Embryonic facial prominence (tissue), 1 donor: ENCODE results near the gene ENTPD6.
"Not testable (repeated sequence)": the region's sequence is repeated elsewhere in the genome, so short reads cannot be mapped to it uniquely, and the experiment has no call there.

Experiments used
- DNase-seq: peaks from one replicate; pipeline ENCODE4 v3.0.0-alpha.2; 2016; ENCODE audit errors: extremely low spot score

The ENTPD6 gene

DNA sequence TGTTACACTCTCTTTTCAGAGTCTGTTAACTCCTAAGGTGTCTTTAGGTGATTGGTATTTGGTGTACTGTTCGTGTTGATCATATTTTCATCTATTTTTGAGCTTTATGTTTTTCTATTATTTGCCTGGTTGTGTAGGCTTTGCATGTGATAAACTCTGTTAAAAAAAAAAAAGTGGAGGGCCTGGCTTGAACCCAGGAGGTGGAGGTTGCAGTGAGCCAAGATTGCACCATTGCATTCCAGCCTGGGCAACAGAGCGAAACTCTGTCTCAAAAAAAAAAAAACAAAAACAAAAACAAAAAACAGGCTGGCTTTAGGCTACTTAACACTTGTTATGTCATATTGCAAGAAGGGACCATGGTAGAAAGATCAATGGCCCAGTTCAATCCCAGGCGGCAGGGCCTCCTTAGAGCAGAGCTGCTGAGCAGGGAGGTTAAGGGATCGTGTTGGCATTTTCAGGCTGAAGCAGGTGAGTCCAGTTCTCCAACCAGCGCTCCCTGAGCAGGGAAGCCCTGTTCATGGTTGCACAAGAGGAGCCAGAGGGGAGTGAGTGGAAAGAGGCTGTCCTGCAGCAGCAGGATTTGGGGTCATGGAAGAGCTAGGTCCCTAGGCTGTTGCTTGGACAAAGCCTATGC is 60.8 kb downstream of the ENTPD6 start:
- DNase-seq: no peak

DNA sequence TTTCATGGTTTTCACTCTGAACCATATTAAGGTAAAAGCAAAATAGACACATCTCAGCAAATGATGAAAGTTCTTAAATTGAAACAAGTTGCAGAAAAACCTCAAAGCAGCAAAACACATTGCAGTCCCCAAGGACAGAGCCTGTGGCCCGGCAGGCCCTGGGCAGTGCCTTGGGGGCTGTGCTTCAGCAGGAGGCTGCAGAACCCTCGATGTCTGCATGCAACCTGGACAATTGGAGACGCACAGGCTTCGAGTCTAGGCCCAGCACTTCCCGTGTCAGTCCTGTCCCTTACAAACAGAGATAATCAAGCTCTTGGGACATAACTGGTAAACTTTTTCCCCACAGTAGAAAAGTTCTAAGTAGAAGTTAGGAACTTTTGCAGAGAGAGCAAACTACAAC is 61.6 kb downstream of the ENTPD6 start:
- no peak for DNase-seq

DNA sequence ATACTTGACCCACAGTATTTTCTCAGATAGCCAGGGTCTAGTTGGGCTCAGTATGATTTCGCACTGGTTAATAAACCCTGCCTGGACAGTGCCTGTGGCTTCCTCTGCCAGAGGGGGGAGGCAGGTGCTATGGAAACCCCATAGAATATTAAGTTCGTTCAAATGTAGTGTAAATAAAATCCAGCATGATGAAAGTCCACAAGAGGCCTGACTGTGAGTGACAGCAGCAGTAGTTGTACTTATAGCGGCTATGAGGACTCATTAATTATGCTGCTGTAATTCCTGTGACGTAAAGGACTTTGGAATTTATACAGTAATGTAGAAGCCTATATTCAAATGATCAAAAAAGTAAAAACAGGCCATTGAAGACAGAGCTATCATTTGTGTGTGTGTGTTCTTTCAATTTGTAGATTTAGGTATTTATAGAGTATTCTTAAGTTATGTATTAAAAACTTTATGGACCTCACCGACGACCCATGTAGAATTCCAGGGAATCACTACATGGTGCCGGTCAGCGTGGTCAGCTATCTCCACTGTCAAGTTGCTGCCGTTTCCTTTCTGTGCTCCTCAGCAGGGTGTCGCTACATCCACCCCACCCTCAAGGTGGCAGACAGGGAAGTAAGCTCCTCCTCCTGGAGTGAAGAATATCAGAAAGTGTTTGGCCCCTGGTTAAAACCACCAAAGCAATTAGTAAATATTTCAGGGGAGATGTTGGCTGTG is 62.4 kb downstream of the ENTPD6 start:
- no peak for DNase-seq

DNA sequence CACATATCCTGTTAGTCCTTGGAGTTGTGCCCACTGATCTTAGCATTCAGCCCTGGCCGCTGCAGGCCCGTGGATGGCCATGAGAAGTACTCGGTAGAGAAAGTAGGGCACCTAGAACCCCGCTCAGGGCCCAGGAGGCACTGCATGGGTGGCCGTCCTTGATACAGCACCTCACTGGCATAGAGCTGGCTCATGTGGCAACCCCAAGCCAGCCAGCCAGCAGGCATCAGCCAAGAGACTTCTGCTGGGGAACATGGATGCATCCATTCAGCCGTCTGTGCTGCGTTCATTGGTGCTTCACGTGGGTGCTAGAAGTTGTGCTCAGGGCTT is 62.9 kb downstream of the ENTPD6 start:
- no peak for DNase-seq

DNA sequence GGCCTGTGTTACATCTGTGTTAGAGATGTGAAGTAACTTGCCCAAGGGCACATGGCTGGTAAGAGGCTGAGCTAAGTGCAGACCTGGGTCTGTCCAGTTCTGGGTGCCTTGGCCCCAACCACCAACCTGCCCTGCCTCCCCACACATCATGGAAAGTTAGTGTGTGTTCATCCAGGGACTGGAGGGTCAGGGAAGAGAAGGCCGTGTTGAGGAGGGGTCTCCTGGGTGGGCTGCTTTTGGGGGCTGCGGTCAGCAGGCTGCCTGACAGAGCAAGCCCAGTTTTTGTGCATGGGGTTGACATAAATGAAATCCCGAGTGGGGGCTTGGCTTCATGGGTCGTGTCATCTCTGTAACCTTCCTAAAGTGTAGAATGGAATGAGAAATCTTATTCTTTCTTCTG is 63.3 kb downstream of the ENTPD6 start:
- no peak for DNase-seq

DNA sequence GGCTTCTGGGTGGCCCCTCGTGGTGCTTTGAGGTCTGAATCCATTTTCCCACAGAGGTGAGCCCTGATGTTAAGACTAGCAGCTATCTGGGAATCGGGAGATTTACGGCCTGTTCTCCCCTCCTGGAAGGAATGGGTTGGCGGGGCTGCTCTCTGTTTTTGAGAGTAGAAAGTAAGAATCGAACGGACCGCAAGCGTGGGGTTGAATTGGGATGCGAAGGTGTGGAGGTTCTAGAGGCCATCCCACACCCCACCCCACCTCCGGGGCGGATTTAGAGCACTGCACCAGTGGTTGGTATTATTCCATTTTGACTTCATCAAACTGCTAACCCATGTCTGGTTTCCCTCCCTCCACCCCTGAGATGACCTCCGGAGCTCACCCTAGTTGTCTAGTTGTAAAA is 63.8 kb downstream of the ENTPD6 start:
- DNase-seq: no peak

DNA sequence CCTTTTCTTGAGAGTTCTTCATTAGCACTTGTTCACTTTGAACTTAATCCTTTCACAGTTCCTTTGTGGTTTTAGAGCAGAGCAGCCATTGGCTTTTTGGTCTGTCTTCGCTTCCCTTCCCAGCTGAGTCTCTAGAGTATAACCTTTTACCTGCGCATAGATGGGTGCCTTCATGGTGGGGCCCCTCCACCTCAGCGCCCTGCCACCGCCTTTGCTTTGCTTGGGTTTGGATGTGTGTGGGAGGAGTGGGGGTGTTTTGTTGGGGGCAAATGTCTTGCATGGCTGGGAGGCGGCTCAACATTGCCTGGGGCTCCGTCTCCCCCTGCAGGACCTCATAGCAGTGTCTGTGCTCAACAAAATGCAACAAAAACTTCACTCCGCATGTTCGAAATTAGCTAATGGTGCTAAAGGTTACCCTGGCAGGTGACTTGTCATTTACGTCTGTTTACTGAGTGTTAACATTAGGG is 64.3 kb downstream of the ENTPD6 start:
- DNase-seq: no peak

DNA sequence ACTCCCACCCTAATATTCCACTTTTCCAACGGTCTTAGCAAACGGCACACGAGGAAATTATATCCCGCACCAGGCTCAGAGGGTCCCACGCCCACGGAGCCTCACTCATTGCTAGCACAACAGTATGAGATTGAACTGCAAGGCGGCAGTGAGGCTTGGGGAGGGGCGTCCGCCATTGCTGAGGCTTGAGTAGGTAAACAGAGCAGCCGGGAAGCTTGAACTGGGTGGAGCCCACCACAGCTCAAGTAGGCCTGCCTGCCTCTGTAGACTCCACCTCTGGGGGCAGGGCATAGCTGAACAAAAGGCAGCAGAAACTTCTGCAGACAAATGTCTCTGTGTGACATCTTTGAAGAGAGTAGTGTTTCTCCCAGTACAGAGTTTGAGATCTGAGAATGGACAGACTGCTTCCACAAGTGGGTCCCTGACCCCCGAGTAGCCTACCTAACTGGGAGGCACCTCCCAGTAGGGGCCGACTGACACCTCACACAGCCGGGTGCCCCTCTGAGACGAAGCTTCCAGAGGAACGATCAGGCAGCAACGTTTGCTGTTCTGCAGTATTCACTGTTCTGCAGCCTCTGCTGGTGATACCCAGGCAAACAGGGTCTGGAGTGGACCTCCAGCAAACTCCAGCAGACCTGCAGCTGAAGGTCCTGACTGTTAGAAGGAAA is 65.4 kb downstream of the ENTPD6 start:
- DNase-seq: not testable (repeated sequence)

DNA sequence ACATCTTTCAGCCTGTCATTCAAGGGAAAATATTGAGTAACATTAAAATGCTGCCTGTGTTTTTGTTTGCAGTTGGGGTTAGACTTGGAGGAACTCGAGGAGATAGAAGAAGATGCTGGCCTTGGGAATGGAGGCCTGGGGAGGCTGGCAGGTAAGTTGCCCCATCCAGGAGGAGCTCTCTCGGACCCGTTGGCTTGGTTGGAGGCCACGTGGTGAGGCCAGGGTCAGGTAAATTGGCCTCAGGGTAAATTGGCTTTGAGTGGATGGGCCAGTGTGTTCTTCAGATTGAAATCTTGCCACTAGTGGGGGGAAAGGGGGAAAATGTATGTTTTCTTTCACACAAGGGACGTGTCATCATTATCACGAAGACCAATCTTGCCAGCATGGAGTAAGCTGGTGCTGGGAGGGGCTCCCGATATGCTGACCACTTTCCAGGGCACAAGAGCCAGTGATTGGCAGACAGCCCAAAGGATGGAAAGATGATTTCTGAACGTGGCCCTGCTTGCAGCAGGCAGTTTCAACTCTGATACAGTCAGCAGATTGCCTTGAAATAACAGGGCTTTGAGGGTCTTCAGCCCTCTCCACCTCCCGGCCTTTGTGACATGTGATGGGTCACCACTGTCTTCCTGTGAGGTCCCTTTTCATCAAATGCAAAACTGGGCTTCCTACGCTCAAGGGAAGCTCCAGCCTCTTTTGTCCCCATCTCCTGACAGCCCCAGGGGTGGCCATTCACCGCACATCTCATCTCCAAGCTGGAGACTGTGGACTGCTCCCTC is 73.7 kb downstream of the ENTPD6 start:
- no peak for DNase-seq

DNA sequence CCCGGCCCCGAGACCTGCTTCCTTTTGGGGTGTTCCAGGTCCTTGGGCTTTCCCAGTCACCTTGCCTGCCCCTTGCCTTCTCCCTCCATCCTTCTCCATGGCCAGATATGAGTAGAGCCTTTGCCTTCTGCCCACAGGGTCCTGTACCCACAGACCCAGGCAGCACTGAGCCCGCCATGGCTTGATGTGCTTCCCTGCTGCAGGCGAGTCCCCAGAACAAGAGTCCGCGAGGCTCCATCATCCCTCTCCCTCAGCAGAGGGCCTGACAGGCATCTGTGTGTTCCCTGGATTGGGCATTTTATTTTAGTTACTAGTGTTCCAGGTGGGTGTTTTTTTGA is 74.3 kb downstream of the ENTPD6 start:
- DNase-seq: no peak

DNA sequence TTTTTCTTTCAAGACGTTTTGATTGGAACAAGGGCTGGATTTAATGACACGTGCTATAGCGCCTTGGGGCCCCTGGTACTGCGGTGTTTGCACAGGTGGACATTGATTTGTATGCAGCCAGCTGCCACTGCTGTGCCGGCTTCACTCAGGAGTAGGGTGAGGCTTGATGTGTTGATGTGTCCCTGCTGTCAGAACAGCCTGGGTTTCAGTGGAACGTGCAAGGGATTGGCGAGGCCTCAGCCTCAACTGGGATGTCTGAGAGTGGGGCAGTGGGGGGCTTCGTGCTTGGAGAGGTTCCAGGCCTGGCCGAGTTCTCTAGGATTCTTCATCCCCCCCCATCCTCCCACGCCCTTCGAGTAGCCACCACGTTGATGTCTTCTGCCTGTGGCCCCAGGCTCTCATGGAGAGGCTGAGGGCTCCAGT is 75.3 kb downstream of the ENTPD6 start:
- no peak for DNase-seq

DNA sequence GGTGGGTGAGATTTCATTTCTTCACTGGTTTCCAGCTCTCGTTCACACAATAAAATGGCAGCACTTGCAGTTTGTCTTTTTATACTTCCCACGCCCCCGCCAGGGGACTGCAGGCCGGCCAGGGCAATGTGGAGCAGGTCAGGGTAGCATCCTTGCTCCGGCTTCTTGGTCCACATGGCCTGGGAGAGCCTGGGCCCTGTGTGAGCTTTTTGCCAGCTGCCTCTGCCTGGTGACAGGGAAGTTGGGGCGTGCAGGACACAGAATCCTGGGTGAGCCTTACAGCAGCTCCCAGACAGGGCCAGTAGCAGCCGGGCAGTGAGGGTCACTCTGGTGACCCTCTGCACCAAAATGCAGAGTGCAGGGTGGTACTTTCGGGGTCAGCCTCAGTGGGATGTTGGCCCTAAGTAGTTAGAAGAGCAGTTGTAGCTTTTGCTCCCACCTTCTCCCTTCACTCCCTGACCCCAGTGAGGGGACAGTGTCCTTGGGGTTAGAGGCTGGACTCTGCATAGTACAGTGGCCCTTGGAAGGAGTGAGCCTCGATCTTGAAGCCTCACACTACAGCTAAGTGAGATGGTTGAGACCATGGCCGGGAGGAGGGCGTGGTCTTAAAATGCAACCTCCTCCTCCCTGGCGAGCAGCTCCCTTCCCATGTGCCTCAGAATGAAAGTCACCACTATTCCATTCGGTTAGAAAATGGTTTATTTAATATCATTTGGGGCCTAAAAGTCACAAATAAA is 76.1 kb downstream of the ENTPD6 start:
- DNase-seq: no peak

DNA sequence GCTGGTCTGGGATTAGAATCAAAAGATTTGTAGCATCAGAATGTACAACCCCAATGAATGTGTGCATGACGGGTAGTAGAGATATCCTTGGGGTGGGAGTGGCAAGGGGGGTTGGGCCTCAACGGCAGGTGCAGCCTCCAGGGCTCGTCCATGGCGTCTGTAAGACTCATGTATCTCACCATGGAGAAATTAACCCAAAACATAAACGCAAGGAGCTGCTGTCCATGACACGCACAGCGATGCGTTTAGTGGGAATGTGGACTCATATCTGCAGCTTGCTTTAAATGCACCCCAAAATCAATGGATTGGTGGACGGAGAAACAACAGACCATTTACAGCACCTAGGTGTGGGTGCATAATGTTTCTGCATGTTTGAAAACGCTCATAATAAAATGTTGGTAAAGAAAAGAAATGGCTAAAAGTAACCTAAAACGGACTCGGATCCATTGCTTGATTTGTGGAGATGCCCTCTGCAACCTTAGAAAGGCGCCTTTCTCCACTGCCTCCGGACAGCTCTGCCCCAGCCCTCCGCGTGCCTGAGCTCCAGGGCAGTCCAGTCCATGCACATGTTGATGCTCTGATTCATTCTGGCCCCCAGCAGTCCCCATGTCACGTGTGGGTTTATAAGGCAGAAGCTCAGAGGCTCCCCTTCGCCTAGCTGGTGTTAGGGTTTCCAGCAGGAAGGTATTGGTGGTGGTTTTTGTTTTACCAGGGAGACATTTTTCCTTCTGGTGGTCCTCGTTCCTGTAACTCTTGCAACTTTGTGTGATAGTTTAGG is 76.9 kb downstream of the ENTPD6 start:
- DNase-seq: no peak

DNA sequence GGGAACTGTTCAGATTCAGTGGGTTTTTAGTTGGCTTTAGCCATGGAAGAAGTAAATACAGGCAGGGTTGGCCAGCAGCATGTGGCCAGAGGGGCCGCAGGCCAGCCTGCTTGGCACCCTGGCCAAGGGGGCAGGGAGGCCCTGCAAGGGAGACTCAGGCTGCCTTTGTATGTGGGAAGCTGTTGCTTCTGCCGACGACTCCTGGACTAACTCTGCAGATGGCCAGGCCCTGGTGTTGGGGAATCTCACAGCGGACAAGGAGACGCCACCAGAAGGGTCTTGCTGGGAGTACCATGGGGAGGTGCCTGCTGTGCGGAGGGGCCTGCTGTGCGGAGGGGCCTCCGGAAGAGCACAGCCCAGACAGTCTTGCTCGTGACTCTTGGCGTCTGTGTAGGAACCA is 77.5 kb downstream of the ENTPD6 start:
- DNase-seq: no peak

DNA sequence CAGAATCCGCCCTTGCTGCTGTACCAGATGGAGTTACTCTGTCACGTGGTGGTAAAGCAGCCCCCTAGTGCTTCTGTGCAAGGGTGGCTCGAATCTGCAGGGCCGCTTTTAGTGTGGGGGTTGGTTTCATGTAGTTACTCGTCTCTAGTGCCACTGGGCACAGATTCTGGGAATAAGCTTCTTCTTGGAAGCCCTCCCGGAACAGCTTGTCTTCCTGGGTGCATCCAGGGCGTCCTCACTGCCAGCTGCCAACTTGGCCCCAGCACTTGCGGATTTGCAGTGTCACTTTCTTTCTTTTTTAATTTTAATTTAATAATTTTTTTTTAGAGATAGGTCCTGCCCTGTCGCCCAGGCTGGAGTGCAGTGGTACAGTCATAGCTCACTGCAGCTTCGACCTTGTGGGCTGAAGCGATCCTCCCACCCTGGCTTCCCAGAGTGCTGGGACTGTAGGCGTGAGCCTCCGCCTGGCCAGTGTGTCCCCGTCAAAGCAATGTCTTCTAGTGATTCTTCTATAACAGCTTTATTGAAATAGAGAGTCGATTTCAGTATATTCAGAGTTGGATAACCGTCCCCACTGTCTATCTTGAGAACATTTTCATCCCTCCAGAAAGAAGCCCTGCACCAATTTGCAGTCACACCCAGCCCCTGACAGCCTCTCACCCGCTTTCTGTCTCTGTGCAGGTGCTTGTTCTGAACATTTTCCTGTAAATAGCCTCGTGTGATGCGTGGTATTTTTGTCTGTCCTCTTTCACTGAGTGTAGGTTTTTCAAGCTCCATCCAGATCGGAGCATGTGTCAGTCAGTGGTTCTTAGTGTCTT is 78.2 kb downstream of the ENTPD6 start:
- DNase-seq: no peak

DNA sequence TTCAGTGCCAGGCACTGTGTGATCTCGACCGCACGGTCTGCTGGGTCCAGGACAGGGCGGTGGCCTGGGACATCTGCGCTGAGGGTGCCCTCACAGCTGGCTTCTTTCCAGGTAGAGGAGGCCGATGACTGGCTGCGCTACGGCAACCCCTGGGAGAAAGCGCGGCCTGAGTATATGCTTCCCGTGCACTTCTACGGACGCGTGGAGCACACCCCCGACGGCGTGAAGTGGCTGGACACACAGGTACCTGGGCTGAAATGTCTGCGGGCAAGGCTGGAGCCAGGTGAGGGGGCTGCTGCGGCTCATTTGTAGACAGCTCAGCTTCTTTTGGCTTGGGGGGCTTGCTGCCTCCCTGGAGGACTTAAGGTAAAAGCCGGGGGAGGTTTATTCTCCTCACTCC is 79.0 kb downstream of the ENTPD6 start:
- DNase-seq: no peak

DNA sequence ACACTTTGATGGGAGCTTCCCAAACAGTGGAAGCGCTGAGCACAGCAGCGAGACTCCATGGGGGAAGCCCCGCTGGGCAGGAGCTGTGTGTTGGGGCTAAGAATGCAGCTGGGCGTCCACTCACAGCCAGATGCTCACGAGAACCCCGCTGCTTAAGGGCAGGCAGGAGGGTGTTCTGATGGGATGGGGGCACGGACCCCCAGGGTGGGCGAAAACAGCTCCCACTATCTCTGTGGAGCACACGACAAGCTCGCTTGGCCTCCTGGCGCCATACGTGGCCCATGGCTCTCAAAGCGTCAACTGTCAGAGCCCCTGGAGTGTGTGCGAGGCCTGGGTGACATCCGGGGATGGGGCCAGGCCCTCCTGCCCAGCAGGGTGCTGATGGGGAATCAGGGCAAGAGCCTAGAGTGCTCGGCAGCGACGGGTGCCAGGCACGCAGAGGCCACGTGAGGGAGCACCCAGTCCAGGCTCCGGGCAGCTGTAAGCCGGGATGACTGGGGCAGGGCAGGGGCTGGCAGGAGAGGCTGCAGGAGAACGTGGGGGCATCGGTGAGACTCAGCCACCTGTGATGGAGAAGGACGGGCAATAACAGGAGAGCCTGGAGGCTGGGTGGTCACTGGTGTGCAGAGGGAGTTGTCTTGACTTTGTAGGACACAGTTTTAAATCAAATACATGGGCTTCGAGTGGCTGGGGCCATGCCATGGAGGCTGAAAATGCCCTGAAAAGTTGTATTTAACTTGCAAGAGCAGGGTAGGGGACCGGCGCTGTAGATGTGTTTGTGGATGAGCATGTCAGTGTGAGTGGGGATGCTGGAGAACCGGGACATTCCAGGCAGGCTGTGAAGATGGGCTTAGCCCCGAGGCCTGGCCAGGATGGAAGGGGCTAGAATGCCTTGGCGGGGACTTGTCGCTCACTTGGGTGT is 79.6 kb downstream of the ENTPD6 start:
- no peak for DNase-seq

DNA sequence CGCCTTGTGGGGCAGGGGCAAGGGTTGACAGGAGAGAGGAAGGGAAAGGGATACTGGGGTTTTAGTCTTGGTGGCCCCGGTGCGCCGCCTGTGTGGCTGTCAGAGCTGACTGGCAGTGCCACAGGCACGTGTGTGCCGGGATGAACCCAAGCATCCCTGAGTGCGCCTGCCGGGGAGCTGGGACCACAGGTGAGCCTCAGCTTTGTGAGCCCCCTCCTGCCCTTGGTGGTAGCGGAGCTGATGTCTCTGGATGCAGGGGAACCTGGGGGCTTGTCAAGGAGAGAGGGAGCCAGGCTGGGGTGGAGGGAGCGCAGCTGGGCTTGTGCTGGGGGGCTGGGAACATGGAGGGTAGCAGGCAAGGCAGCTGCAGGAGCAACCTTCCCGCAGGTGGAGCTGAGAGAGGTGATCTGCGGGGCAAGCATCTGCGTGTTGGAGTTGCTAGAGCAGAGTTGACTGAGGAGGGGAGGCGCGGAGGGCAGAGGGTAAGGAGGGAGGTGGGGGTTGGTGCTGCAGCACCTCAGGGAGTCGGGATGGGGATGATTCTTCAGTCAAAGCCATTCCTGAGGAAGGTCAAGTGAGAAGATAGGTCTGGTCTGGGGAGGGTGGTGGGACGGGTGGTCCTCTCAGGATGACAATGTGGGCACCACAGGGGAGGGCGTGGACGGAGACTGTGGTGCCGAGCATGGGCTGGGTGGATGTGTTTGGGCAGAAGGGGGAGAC is 80.5 kb downstream of the ENTPD6 start:
- no peak for DNase-seq
